HG02678 (cell line): ENCODE data around the gene USP17L24.
"Not testable (repeated sequence)": the region's sequence is repeated elsewhere in the genome, so short reads cannot be mapped to it uniquely, and the experiment has no call there.

Experiments
- ATAC-seq: cut with Tn5 transposase; IDR thresholded peaks from one replicate; pipeline ENCODE4 v1.9.1; 2021; ENCODE audit warnings: mild to moderate bottlenecking, moderate library complexity; ENCODE audit not compliant: unreplicated experiment

USP17L24 gene, protein sequence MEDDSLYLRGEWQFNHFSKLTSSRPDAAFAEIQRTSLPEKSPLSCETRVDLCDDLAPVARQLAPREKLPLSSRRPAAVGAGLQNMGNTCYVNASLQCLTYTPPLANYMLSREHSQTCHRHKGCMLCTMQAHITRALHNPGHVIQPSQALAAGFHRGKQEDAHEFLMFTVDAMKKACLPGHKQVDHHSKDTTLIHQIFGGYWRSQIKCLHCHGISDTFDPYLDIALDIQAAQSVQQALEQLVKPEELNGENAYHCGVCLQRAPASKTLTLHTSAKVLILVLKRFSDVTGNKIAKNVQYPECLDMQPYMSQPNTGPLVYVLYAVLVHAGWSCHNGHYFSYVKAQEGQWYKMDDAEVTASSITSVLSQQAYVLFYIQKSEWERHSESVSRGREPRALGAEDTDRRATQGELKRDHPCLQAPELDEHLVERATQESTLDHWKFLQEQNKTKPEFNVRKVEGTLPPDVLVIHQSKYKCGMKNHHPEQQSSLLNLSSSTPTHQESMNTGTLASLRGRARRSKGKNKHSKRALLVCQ

GRCh38 chr4:9324865-9325264 lies at the start of gene USP17L24:
TSS of gene USP17L24 (plus strand) at chr4:9325165. CDS start at chr4:9325165, 0 bp downstream.
- ATAC-seq, result not testable (repeated sequence)

DNA sequence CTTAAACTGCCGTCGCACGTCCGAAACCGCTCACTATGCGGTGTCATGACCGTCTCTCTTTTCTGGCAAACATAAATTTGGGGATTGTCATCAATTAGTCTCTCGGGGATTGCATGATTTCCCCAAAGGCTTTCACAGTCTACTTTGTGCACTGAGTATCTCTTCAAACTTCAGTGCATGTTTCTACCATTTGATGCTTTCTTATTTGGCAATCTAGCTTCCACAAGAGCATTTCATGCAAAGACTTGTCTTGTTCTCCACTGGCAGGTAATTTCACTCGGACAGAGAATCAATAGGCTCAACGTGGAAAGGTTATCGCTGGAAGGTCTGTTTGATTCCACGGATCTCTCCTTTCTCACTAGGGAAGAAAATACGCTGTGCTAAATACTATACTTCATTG lies 774 bp upstream of the USP17L24 start:
- not testable (repeated sequence) for ATAC-seq

- ATAC-seq, result not testable (repeated sequence)
Measured at GRCh38 chr4:9329611-9330010, 4.6 kb downstream of the USP17L24 start, which contains the start of gene USP17L25. TSS of gene USP17L25 (plus strand) at chr4:9329911. CDS start at chr4:9329911, 0 bp downstream.

GRCh38 chr4:9334358-9334757 lies 9.4 kb downstream of the USP17L24 start, which contains the start of gene USP17L26:
TSS of gene USP17L26 (plus strand) at chr4:9334658. CDS start at chr4:9334658, 0 bp downstream.
- ATAC-seq, result not testable (repeated sequence)

GRCh38 chr4:9339103-9339502 lies 14.1 kb downstream of the USP17L24 start, which contains the start of gene USP17L5:
TSS of gene USP17L5 (plus strand) at chr4:9339403. CDS start at chr4:9339403, 0 bp downstream.
- ATAC-seq, result not testable (repeated sequence)

GRCh38 chr4:9343848-9344247 lies 18.9 kb downstream of the USP17L24 start, which contains the start of gene USP17L27:
TSS of gene USP17L27 (plus strand) at chr4:9344148. CDS start at chr4:9344148, 0 bp downstream.
- not testable (repeated sequence) for ATAC-seq

DNA sequence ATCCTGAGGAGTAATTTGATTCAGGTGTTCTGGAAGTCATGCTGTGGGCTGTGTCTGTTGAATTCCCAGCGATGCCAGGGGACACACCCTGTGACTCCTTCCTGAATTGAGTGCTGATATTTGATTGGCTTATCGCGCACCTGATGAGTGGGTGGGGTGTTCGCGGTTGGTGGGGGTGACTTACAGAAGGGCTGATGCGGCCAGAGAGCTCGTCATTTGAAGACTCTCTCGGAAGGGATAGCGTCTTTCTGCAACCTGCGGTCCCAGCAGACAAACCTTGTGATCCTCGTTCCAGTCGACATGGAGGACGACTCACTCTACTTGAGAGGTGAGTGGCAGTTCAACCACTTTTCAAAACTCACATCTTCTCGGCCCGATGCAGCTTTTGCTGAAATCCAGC lies 23.6 kb downstream of the USP17L24 start, which contains the start of gene USP17L28:
Gene USP17L28 (plus strand): TSS at position 301 of the 400 bp plus-strand sequence. CDS start 0 bp downstream, at position 301.
- ATAC-seq, result not testable (repeated sequence)

- not testable (repeated sequence) for ATAC-seq
Measured at GRCh38 chr4:9350866-9351265, 25.9 kb downstream of the USP17L24 start.

- not testable (repeated sequence) for ATAC-seq
Measured at GRCh38 chr4:9353338-9353737, 28.4 kb downstream of the USP17L24 start, which contains the start of gene USP17L29. TSS of gene USP17L29 (plus strand) at chr4:9353638. CDS start at chr4:9353638, 0 bp downstream.

- ATAC-seq, result not testable (repeated sequence)
Measured at GRCh38 chr4:9362829-9363228, 37.9 kb downstream of the USP17L24 start, which contains the start of gene USP17L30. TSS of gene USP17L30 (plus strand) at chr4:9363129. CDS start at chr4:9363129, 0 bp downstream.
